Daoy (cell line): Measurements from ENCODE around the gene SLC15A1. TPM values are rescaled to one million over a fixed set of nuclear protein-coding genes. Genes with fewer than 3 reads are reported as not detected.

ENCODE experiments used
- DNase-seq: peaks from one replicate; pipeline ENCODE4 v3.0.0-alpha.2; 2015; ENCODE audit warnings: low read depth
- total RNA-seq: library from RNA; depleted of rRNA; stranded (reverse); fragments of >200 nt; shearing (Covaris generic); gene quantifications from 2 replicates; pipeline ENCODE4 v1.2.3, GENCODE V29; 2014

The SLC15A1 gene
- total RNA-seq, 1 experiment from 2014 or later = not detected

DNA sequence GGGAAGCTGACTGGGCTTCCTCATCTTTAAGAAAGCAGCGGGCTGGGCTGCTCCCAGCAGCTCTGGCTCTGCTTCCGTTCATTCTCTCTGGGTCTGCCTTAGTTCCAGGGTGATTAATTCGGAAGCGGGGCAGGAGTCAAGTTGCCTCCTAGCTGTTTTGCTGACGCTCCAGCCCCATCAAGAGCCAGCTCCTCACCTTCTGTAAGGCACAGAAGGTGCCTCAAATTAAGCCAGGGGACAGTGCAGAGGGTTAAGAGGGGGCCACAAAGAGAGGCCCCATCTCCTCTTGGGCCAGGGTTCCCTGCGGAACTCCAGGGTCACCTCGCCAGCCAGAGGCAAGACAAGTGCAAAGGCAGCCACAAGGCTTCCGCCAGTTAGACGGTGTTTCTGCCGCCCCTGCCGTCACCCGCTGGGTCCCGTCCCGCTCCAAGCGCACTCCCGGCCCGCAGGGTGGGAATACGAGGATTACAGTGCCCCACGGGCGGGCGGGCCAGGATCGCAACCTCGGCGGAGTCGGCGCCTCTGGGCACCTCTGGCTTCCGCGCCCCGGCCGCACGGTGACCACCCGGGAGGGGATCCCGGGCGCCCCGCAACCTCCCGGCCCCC lies 508 bp downstream of the SLC15A1 start:
- DNase-seq = peak; percentile 24

DNA sequence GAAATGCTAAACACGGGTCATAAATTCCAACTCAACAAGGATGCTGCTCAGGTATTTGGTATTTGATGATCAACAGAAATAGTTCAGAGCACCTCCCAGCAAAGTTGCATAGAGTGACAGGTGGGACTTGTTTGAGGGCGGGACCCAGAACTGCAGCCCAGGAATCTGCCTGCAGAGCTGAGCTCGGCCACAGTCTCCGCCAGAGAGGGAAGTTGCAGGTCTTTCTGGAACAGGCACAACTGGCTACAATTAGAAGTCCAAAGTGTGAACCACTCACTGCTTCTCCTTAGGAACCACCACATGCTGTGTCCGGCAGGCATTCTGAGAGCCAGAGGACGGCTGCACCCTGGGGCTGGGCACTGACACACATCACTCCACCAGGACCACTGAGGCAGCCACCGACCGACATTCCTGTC lies 1.1 kb downstream of the SLC15A1 start:
- no peak for DNase-seq

DNA sequence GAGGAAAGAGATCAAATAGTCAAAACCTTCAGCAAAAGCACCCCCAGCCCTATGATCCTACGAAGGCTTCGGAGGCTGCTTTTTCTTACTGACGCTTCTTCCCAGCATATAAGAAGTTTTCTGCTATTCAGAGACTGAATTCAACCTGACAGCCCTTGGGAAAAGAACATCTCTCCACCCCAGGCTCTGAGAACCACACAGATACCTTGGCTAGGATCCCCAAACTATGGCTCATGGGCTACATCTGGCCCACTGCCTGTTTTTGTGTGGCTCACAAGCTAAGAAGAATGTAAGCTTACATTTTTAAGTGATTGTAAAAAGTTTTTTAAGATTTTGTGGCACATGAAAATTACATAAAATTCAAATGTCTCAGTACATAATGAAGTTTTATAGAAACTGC lies 3.0 kb downstream of the SLC15A1 start:
- no peak for DNase-seq

DNA sequence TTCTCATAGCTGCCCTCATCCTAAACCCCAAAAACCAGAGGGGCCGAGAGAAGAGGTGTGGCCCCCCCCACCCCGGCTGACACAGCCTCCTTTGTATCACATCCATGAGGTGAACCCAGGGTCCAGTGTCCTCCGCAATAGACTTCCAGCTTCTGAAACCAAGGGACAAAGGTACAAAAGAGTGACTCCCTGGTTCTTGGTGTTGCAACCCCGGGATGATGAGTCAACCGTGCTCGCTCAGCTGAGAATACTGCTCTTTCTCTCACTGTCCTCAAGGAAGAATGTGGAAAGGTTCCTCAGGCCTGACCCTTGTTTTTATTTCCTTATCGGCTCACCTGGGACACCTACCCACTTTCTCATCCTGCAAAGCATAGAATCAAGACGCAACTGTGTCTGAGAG lies 5.5 kb downstream of the SLC15A1 start:
- no peak for DNase-seq

DNA sequence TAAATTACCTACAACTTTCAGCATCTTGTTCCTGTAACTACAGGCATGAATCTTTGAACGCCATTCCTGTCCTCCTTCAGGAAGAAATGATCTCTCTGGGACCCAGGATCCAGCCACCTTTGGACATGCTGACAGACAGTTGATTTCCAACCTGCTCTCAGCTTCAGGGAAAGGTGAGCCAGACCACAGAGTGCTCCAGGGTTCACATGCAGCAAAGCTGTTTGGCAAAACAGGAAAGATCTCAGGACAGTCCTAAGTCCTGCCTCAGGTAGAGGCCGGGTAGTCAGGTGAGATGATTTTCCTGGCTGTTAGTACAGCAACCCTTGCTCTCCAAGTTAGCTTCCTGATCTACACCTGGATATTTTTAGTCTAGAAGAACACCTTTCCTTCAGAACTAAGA lies 9.1 kb downstream of the SLC15A1 start:
- DNase-seq = no peak

DNA sequence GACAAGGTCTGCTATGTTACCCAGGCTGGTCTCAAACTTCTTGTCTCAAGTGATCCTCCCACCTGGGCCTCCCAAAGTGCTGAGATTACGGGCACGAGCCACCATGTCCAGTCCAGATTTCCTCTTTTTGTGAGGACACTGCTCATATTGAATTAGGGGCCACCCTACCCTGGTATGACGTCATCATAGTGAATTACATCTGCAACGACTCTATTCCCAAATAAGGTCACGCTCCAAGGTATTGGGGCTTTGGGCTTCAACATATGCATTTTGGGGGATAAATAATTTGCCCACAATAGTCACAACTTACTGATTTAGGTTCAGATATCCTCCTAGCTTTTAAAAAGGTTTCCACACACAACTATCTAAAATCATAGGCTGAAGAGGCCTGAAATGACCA lies 9.5 kb downstream of the SLC15A1 start:
- DNase-seq = no peak

DNA sequence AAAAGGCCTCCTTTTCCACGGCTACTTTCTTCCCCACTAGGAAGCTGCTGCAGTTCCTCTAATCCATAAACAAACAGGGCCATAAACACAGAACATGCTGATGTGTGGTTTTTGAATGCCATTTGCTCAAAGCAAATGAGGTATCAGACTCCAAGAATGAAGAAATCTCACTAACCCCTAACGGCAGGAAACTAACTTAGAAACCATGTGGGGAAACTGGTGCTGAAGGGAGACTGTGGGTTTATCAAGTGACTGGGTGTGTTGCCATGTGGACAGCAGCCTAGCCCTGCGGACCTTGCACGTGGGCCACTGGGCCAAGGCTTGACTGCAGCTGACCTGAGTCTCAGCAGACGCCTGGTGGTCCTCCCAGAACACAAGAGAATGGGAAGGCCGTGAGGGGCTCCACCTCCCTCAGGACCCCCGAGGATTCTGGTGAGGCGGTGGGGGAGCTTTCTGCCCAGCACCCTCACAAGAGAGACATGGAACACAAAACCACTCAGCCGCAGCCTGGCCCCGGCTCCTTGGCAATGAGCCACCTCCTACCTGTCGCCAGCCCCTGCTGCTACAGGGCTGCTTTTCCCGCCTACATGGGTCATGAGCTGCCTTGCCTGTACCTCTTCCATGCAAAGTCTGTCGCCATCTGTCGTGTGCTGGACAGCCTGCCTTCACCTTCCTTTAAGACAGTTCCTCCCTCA lies 10.6 kb downstream of the SLC15A1 start:
- DNase-seq = no peak

DNA sequence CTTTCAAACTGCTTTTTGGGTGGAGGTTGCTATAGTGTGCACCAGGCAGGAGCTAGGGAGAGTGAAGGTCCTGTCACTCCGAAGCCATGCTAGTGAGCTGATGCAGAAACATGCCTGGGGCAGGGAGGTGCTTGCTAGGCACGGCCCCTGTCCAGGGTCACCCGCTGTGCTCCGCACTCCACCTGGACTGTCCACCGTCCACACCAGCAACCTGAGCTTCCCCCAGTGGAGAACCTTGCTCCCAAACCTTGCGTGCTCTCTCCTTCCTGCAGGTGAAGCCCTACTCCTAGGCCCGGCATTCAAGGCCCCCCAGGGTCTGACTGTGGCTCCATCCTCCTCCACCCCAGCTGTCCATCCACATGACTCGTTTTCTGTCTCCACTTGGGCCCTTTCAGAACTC lies 12.3 kb downstream of the SLC15A1 start:
- DNase-seq = no peak

DNA sequence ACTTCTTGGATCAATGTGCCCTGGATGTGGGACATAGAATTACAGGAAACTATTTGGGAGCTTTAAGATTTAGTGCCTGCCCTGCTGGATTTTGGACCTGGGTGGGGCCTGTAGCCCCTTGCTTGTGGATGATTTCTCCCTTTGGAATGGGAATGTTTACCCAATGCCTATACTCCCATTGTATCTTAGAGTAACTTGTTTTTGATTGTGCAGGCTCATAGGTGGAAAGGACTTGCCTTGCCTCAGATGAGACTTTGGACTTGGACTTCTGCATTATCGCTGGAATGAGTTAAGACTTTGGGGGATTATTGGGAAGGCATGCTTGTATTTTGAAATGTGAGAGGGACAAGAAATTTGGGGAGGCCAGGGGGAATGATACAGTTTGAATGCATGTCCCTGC lies 13.5 kb downstream of the SLC15A1 start:
- no peak for DNase-seq

DNA sequence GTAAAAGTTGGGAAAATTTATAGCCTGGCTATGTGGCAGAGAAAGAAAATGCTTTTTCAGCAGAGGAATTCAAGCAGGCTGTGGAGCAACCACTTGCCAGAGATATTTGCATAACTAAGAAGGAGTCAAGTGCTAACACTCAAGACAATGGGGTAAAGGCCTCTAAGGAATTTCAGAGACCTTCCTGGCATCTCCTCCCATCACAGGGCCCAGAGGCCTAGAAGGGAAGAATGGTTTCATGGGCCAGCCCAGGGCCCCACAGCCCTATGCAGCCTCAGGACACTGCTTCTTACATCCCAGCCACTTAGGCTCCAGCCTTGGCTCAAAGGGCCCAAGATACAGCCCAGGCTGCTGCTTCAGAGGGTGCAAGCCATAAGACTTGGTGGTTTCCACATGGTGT lies 14.3 kb downstream of the SLC15A1 start:
- no peak for DNase-seq

DNA sequence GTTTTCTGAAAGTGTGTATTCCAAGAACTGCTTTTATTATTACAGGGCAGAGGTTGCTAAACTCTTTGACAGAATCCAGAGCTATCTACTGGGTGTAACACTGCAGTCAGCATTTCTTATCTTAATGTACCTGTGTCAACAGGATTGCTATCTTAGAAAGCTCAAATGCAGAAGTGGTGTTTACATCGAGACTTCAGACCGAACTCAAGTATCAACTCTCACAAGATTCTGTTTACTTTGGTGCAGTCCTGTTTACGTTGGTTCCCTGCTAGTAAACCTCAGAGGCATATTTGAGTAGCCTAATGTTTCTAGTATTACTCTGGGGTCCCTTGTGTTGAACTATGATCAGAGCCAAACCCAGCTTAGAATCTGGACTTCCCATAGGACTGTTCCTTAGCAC lies 20.5 kb downstream of the SLC15A1 start:
- DNase-seq = no peak

DNA sequence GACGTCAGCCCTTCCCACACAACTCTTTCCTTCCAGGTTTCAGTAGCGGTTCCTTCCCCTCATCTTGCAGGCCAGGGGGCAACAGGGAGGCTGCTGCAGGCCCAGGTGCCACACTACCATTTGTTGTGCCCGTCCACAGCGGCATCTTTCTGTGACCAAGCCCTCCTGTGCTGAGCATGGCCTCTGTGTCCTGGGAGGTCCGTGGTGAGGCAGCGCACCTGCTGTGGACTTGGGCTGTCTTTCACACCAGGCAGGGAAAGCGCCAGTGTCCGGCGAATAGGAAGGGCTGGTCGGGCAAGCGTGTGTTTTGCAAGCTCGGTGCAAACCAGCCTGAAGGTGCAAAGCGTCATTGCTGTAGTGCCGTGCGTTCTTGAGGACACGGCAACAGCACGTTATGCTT lies 21.4 kb downstream of the SLC15A1 start:
- DNase-seq = no peak

DNA sequence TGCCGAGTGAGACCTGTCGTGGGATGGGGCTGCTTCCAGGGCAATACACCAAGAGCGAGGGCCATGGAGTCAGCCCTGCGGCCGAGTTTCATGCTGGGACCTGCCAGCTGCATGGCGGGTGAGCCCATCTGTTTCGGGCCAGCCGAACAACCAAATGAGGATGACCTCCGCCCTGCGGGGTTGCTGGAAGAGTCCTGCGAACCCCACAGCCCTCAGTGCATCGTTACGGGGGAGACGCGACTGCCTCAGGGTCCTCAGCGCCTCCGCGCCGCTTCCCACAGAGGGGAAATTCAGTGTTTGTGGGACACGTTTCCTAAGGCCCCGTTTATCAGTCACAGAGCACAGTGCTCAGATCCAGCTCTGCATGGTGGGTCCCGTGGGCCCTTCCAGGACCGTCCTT lies 22.0 kb downstream of the SLC15A1 start:
- DNase-seq = no peak

DNA sequence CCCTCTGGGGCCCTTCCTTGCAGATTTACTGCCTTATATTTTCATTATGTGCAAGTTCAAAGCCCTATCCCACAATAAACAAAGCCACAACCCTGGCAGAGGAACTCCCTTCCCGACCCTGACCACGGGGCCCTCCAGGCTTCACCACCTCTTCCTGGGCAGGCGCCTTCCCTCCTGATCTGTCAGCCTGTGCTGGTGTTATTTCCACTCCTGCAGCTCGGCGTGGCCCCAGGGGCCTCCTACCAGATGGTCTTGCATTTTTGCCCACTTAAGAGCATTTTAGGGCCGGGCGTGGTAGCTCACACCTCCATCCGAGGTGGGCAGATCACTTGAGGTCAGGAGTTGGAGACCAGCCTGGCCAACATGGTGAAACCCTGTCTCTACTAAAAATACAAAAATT lies 22.8 kb downstream of the SLC15A1 start:
- no peak for DNase-seq

DNA sequence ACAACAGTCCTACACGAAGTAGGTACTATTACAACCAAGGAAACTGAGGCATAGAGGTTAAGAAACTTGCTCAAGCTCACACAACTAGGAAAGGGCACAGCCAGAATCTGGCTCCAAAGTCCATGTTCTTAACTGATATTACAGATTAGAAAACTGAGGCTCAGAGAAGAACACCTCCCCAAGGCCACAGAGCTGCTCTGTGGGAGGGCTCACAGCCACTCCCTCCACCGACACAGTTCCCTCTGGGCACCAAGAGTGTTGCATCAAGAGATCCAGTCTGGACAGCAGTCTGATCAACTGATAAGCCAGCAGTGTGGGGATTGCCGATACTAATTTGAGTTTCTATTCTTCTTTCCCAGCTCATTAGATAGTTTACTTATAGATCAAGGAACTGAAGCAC lies 29.5 kb downstream of the SLC15A1 start:
- DNase-seq = no peak

DNA sequence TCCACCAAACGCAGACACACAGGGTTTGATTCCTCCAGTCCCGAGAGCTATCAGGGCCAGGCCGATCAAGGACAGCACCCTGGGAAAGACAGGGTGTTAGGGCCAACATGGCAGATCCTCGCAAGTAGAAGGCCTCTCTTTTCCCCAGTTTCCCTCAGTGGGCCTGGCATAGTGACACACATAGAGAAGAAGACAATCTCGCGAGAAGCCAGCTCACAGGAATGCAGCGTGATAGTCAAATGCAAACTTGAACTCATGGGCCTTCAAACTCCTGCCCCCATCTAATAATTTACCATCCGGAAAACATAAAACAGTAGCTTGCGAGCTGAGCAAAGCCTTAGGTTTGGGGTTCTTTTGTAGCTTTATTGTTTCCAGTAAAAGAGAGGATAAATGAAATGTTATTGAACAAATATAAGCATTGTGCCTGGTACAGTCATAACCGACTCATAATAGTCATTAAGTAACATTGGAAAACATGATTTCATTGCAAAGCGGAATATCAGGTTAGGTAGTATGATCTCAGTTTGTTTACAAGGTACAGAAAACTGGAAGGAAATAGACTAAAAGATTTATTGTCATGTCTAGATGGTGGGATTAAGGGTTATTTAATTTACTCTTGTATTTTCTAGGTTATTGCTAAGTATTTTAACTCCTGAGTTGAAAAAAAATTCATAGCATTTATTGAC lies 30.5 kb downstream of the SLC15A1 start:
- no peak for DNase-seq

DNA sequence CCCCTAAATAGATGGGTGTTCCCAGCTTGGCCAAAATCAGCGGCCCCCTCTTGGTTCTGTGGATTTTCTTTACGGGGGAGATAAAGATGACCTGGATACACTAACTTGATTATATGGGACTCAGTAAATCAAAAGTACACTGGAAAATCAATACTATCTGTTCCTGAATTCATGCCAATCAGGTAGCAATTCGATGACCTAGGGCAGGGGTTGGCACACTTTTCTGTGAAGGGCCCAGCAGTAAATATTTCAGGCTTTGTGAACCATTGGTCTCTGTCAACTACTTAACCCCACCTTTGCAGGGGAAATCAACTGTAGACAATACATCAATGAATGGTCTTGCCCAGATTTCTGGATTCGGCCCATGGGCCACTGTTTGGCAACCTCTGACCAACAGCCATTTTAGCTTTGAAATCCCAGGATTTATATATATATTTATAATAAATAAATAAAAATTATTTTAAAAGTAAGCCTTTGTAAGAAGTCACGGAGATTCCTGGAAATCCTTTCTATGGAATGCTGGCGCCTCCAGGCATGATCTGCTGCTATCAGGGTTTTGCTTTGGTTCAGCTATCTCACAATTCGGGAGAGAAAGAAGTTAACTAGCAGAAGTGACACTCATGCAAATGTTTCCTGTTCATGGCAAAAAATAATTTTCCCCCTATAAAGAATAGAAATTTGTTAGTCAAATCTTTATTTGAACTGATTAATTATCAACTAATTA lies 32.8 kb downstream of the SLC15A1 start:
- DNase-seq = no peak

DNA sequence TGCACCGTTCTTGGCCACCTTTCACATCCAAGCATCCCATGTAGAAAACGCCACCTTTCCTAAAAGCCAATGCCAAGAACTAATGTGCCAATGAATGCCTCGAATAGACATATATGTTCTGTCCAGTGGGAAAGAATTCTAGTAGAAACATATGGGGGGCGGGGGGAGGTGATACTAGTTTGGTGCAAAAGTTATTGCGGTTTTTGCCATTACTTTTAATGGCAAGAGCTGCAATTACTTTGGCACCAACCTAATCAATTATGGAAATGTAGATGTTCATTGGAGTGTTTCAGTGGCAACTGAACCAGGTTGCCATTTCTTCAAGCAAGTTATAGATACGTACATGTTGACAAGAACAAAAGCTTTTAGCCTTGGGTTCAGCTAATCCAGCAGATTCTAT lies 34.6 kb downstream of the SLC15A1 start:
- DNase-seq = no peak

DNA sequence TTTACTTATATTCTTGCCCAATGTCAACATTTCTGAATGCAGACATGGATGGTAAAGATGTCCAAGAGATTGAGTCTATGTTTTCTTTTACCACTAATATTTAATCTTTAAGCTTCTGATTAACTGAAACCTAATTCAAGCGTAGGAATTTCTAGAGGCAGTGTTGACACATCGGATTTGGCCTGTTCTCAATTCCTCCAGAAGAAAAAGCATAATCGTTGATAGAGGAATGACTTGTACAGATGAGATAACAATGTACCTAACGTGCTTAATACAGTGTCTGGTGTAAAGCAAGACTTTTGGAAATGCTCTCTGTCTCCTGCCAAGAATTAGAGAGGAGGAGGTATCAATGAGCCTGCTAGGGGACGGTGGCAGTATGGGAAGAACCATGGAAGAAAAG lies 35.2 kb downstream of the SLC15A1 start:
- no peak for DNase-seq

DNA sequence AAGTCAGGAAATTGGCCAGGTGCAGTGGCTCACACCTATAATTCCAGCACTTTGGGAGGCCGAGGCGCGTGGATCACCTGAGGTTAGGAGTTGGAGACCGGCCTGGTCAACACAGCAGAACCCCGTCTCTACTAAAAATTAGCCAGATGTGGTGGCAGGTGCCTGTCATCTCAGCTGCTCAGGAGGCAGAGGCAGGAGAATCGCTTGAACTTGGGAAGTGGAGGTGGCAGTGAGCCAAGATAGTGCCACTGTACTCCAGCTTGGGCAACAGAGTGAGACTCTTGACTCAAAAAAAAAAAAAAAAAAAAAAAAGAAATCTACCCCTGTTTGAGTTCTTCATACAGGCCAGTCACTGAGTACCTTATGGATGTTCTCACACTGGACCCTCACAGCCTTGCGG lies 42.0 kb downstream of the SLC15A1 start:
- DNase-seq = no peak

DNA sequence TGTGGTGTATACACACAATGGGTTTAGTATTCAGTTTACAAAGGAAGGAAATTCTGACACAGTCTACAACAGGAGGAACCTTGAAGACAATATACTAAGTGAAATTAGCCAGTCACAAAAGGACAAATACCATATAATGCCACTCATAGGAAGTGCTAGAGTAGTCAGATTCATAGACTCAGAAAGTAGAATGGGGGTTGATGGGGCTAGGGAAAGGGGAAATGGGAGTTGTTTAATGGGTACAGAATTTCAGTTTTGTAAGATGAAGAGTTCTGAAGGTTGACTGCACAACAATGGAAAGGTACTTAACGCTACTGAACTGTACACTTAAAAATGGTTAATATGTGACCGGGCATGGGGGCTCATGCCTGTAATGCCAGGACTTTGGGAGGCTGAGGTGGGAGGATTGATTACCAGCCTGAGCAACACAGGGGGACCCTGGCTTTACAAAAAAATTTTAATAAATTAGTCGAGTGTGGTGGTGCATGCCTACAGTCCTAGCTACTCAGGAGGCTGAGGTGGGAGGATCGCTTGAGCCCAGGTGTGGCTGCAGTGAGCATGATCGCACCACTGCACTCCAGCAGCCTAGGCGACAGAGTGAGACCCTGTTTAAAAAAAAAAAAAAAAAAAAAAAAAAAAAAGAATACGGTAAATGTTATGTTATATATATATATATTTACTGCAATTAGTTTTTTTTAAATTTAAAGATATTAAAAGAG lies 45.0 kb downstream of the SLC15A1 start:
- DNase-seq = no peak
